HCT116 (cell line): ENCODE measurements around the gene MAP2K3. TPM values are rescaled to one million over a fixed set of nuclear protein-coding genes. Genes with fewer than 3 reads are reported as not detected.

Source experiments
- ATAC-seq: fragments of 200-7000 bp; cut with Tn5 transposase; 2 replicates; pipeline ENCODE4 v1.9.1; 2020; ENCODE audit warnings: mild to moderate bottlenecking, moderate library complexity
- BruUV-seq: library from RNA; stranded (reverse); fragments of 400-500 nt; replicated peaks from 2 replicates; lab custom pipeline; 2021; lab: Mats Ljungman, UMichigan
- CTCF ChIA-PET: fragments of 300-600 bp; sonication (Branson Sonifier 250); formaldehyde crosslinking; loops from one replicate; lab custom pipeline; 2021; ENCODE audit warnings: antibody characterized with exemption; lab: Charles Lee
- POLR2A ChIA-PET: fragments of 300-600, 350-600 bp; sonication (Branson Sonifier 250); formaldehyde crosslinking; loops from one replicate; lab custom pipeline; 2021; ENCODE audit warnings: antibody characterized with exemption; lab: Charles Lee
- RAD21 ChIA-PET, 2 experiments: fragments of 300-600 bp; sonication (Branson Sonifier 250); formaldehyde crosslinking; loops; one replicate each; lab custom pipeline; 2023; ENCODE audit warnings: low total read pairs in 2 of 2; ENCODE audit not compliant: uncharacterized antibody in 2 of 2, unreplicated experiment in 2 of 2, low non-redundant PET in 1 of 2; lab: Charles Lee
- DNase-seq: peaks from one replicate; pipeline ENCODE4 v3.0.0-alpha.2; 2010; ENCODE audit warnings: low read depth, low spot score
- H2AFZ ChIP-seq: fragments of 200-600 bp; shearing (Covaris generic), sonication (generic); 2 replicates; pipeline ENCODE4 v1.6.1; 2017; ENCODE audit warnings: low read depth, mixed run types, mixed read lengths, antibody characterized with exemption, low read length; ENCODE audit not compliant: poor library complexity, severe bottlenecking
- H3K27ac ChIP-seq: 2 replicates; pipeline ENCODE4 v1.5.1; 2012; ENCODE audit warnings: low read depth, low read length
- H3K27me3 ChIP-seq: fragments of 200-600 bp; sonication (generic); 2 replicates; pipeline ENCODE4 v1.6.1; 2016; ENCODE audit warnings: mixed run types, low read length, mixed read lengths; ENCODE audit not compliant: insufficient read depth
- H3K36me3 ChIP-seq, 2 experiments: fragments of 200-500 bp in 1 of 2; fragments of 200-600 bp in 1 of 2; sonication (Bioruptor generic) in 1 of 2; sonication (generic) in 1 of 2; 2 replicates each; pipeline versions ENCODE4 v1.5.1 to v1.6.1; 2014 to 2016; ENCODE audit warnings: low read length in 2 of 2, inconsistent platforms in 1 of 2, mixed read lengths in 1 of 2, mixed run types in 1 of 2; ENCODE audit not compliant: insufficient read depth in 2 of 2, control insufficient read depth in 1 of 2
- H3K4me1 ChIP-seq, 2 experiments: fragments of 200-600 bp in 1 of 2; sonication (generic) in 1 of 2; 2 replicates each; pipeline versions ENCODE4 v1.5.1 to v1.6.1; 2012 to 2017; ENCODE audit warnings: low read length in 2 of 2, inconsistent platforms in 1 of 2, mild to moderate bottlenecking in 1 of 2, mixed read lengths in 1 of 2, mixed run types in 1 of 2, moderate library complexity in 1 of 2; ENCODE audit not compliant: insufficient read depth in 2 of 2, control insufficient read depth in 1 of 2
- H3K4me2 ChIP-seq: fragments of 200-600 bp; sonication (generic); 2 replicates; pipeline ENCODE4 v1.6.1; 2017; ENCODE audit warnings: mixed run types, low read length, mixed read lengths
- H3K4me3 ChIP-seq, 2 experiments: fragments of 200-600 bp in 1 of 2; sonication (generic) in 1 of 2; replicated peaks in 1 of 2; 2 replicates each; pipeline ENCODE4 v1.5.1; 2011 to 2016; ENCODE audit warnings: low read length in 2 of 2, control low read depth in 1 of 2, low read depth in 1 of 2, mild to moderate bottlenecking in 1 of 2, mixed read lengths in 1 of 2, mixed run types in 1 of 2
- H3K79me2 ChIP-seq: fragments of 200-600 bp; sonication (generic); 2 replicates; pipeline ENCODE4 v1.6.1; 2017; ENCODE audit warnings: mild to moderate bottlenecking, mixed run types, low read length, moderate library complexity, mixed read lengths; ENCODE audit not compliant: insufficient read depth
- H3K9ac ChIP-seq: fragments of 200-600 bp; sonication (generic); 2 replicates; pipeline ENCODE4 v1.6.1; 2016; ENCODE audit warnings: low read length, mixed read lengths
- H3K9me2 ChIP-seq: fragments of 200-600 bp; sonication (generic), shearing (Covaris generic); 2 replicates; pipeline ENCODE4 v1.6.1; 2017; ENCODE audit warnings: mixed run types, mild to moderate bottlenecking, moderate library complexity; ENCODE audit not compliant: insufficient read depth
- H3K9me3 ChIP-seq, 2 experiments: fragments of 200-500 bp in 1 of 2; fragments of 200-600 bp in 1 of 2; sonication (Bioruptor generic) in 1 of 2; sonication (generic) in 1 of 2; 2 replicates each; pipeline ENCODE4 v1.6.1; 2014 to 2017; ENCODE audit warnings: low read length in 2 of 2, mixed read lengths in 2 of 2, inconsistent platforms in 1 of 2, low read depth in 1 of 2, mild to moderate bottlenecking in 1 of 2, mixed run types in 1 of 2, moderate library complexity in 1 of 2; ENCODE audit not compliant: control insufficient read depth in 1 of 2, insufficient read depth in 1 of 2
- H4K20me1 ChIP-seq: fragments of 200-600 bp; sonication (generic), shearing (Covaris generic); 2 replicates; pipeline ENCODE4 v1.6.1; 2017; ENCODE audit warnings: mixed run types, mild to moderate bottlenecking, moderate library complexity; ENCODE audit not compliant: insufficient read depth
- EZH2 ChIP-seq: fragments of 200-600 bp; sonication (generic); IDR thresholded peaks from 2 replicates; pipeline ENCODE4 v1.6.1; 2017; ENCODE audit warnings: antibody characterized with exemption, mixed run types
- FOSL1 ChIP-seq: IDR thresholded peaks from 2 replicates; pipeline ENCODE4 v1.6.1; 2012; ENCODE audit warnings: low read depth
- POLR2A ChIP-seq: IDR thresholded peaks from 2 replicates; pipeline ENCODE4 v1.7.0; 2011; ENCODE audit warnings: borderline replicate concordance; ENCODE audit not compliant: insufficient read depth, insufficient read length; ENCODE audit errors: extremely low read depth
- SP1 ChIP-seq: IDR thresholded peaks from 2 replicates; pipeline ENCODE4 v1.6.1; 2012; ENCODE audit warnings: low read depth
- SRF ChIP-seq: IDR thresholded peaks from 2 replicates; pipeline ENCODE4 v1.6.1; 2012; ENCODE audit warnings: low read depth
- TCF7L2 ChIP-seq: IDR thresholded peaks from 2 replicates; pipeline ENCODE4 v1.7.0; 2011; ENCODE audit warnings: borderline replicate concordance, inconsistent platforms; ENCODE audit not compliant: insufficient read depth, insufficient read length; ENCODE audit errors: extremely low read depth
- YY1 ChIP-seq: IDR thresholded peaks from 2 replicates; pipeline ENCODE4 v1.6.1; 2011; ENCODE audit warnings: low read length, low read depth, moderate library complexity, mild to moderate bottlenecking; ENCODE audit not compliant: insufficient replicate concordance; ENCODE audit errors: extremely low read depth
- ZNF274 ChIP-seq: fragments of 200-500 bp; sonication (Bioruptor generic); IDR thresholded peaks from 2 replicates; pipeline ENCODE4 v1.6.1; 2014; ENCODE audit warnings: mild to moderate bottlenecking, low read depth, low read length, inconsistent platforms
- intact Hi-C: fragments of 100-400 bp; cut with micrococcal nuclease; formaldehyde crosslinking; loops from 2 replicates; pipeline ENCODE4 v1.10.0; 2022
- total RNA-seq: library from RNA; stranded (reverse); gene quantifications from one replicate; pipeline ENCODE4 v1.2.1, GENCODE V29; 2021; ENCODE audit not compliant: unreplicated experiment
- TF ChIP-seq, protein P1 (sequence below), 3 experiments: fragments of 200-600 bp in 1 of 3; sonication (generic) in 1 of 3; IDR thresholded peaks in 2 of 3; conservative IDR thresholded peaks in 1 of 3; 2 replicates each; pipeline ENCODE4 v1.5.1; 2012 to 2017; ENCODE audit warnings: low read depth in 2 of 3, low read length in 2 of 3, antibody characterized with exemption in 1 of 3, borderline replicate concordance in 1 of 3, control low read depth in 1 of 3, mild to moderate bottlenecking in 1 of 3, mixed read lengths in 1 of 3, mixed run types in 1 of 3, moderate library complexity in 1 of 3; ENCODE audit not compliant: insufficient read depth in 1 of 3
- TF ChIP-seq, protein P2 (sequence below): IDR thresholded peaks from 2 replicates; pipeline ENCODE4 v1.6.1; 2012
- TF ChIP-seq, protein P3 (sequence below): IDR thresholded peaks from 2 replicates; pipeline ENCODE4 v1.6.1; 2012

Gene MAP2K3
- total RNA-seq, 1 experiment from 2014 or later: 96.7 TPM

DNA sequence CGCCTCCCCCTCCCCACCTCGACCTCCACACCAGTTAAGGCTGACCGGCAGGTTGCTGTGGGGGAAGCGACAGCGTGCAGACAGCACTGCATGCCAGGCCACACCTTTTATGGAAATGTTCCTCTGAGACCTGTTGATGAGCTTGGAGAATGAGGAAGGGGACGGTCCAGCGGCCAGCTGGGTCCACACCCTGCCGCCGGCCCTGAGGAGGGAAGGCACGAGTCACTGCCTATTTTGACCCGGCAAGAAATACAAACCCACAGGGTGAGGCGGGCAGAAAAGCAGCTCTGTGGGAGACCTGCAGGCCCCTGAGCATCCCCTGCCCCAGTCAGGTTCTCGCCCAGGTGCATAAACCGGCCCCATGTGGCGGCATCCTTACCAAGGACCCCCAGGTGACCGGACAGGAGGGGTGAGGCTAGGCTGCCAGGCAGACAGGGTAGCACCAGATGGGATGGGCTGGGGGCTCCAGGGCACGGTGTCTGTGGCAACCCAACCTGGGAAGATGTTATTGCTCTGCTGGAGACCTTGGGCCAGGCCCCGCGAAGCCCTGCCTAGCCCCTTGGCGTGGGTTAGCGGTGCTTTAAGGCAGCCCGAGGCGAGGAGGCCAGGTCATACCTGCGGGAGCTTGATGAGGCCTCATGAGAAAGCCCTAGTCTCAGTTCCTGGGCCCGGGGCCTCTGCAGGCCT is 44.0 kb upstream of the MAP2K3 start:
- DNase-seq: no peak
- Histone ChIP-seq H3K9ac (no peak overlapping the region), H4K20me1 (no peaks in the 10 kb centered on the region), H3K4me1 (no peaks in the 10 kb centered on the region)
- TF ChIP-seq YY1: no peak
- no peak for TF ChIP-seq SP1
- no peak for TF ChIP-seq POLR2A
- TF ChIP-seq, protein P1, sequence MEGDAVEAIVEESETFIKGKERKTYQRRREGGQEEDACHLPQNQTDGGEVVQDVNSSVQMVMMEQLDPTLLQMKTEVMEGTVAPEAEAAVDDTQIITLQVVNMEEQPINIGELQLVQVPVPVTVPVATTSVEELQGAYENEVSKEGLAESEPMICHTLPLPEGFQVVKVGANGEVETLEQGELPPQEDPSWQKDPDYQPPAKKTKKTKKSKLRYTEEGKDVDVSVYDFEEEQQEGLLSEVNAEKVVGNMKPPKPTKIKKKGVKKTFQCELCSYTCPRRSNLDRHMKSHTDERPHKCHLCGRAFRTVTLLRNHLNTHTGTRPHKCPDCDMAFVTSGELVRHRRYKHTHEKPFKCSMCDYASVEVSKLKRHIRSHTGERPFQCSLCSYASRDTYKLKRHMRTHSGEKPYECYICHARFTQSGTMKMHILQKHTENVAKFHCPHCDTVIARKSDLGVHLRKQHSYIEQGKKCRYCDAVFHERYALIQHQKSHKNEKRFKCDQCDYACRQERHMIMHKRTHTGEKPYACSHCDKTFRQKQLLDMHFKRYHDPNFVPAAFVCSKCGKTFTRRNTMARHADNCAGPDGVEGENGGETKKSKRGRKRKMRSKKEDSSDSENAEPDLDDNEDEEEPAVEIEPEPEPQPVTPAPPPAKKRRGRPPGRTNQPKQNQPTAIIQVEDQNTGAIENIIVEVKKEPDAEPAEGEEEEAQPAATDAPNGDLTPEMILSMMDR (IDR thresholded peaks at IDR 0.05 in 2 of 3, conservative IDR thresholded peaks at IDR 0.05 in 1 of 3; ENCODE audit: borderline replicate concordance in 1 of 3, insufficient read depth in 1 of 3, low read depth in 2 of 3, low read length in 2 of 3): no peak
- no peak for TF ChIP-seq TCF7L2
- no peak for TF ChIP-seq ZNF274
- no peak for TF ChIP-seq SRF
- TF ChIP-seq EZH2: no peak
- TF ChIP-seq FOSL1: no peak
- TF ChIP-seq, protein P2, sequence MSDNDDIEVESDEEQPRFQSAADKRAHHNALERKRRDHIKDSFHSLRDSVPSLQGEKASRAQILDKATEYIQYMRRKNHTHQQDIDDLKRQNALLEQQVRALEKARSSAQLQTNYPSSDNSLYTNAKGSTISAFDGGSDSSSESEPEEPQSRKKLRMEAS: no peak
- TF ChIP-seq, protein P3, sequence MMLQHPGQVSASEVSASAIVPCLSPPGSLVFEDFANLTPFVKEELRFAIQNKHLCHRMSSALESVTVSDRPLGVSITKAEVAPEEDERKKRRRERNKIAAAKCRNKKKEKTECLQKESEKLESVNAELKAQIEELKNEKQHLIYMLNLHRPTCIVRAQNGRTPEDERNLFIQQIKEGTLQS: no peak
- TF ChIP-seq, all 23 proteins: peak for 0
- BruUV-seq: no TSS peak
- ChIA-PET CTCF (interaction anchor here (0.6 to 1.0 kb wide), 4 partner anchors 9 to 119 kb away, joined by 3 to 4 read pairs (median 3); partner anchors contain the start of gene NATD1), POLR2A (no interaction called here), RAD21 (no interaction called here)
- H3K27ac ChIP-seq: no peak overlapping the region
- H3K9me3 ChIP-seq: no peaks in the 10 kb centered on the region
- H3K36me3 ChIP-seq: no peaks in the 10 kb centered on the region
- ATAC-seq: no peak
- no peaks in the 10 kb centered on the region for H3K79me2 ChIP-seq
- H2AFZ ChIP-seq: no peak overlapping the region
- intact Hi-C loops: no loop called here
- no peaks in the 10 kb centered on the region for H3K9me2 ChIP-seq
- no peak overlapping the region for H3K4me2 ChIP-seq
- no peaks in the 10 kb centered on the region for H3K27me3 ChIP-seq
- no peak overlapping the region for H3K4me3 ChIP-seq
